Muscle layer of duodenum (tissue), 2 donors: ENCODE results near the gene HOXD12.

Experiments
- H3K27ac ChIP-seq: one replicate; pipeline ENCODE4 v1.7.0; 2013; ENCODE audit warnings: mild to moderate bottlenecking, low read length
- H3K27me3 ChIP-seq: one replicate; pipeline ENCODE4 v1.7.0; 2013; ENCODE audit warnings: low read depth, mild to moderate bottlenecking, control low read depth, low read length
- H3K36me3 ChIP-seq, 2 donors: one replicate each; pipeline ENCODE4 v1.7.0; 2013; ENCODE audit warnings: low read length in 2 of 2, control low read depth in 1 of 2, mild to moderate bottlenecking in 1 of 2; ENCODE audit not compliant: insufficient read depth in 2 of 2, control insufficient read depth in 1 of 2
- H3K4me1 ChIP-seq, 2 donors: one replicate each; pipeline ENCODE4 v1.7.0; 2013; ENCODE audit warnings: low read length in 2 of 2, mild to moderate bottlenecking in 2 of 2, control low read depth in 1 of 2, moderate library complexity in 1 of 2; ENCODE audit not compliant: insufficient read depth in 2 of 2, control insufficient read depth in 1 of 2
- H3K4me3 ChIP-seq, 2 donors: one replicate each; pipeline ENCODE4 v1.7.0; 2013; ENCODE audit warnings: low read length in 2 of 2, low read depth in 1 of 2, mild to moderate bottlenecking in 1 of 2
- H3K9me3 ChIP-seq, 2 donors: one replicate each; pipeline ENCODE4 v1.7.0; 2013; ENCODE audit warnings: low read length in 2 of 2, control low read depth in 1 of 2, mild to moderate bottlenecking in 1 of 2; ENCODE audit not compliant: control insufficient read depth in 1 of 2
- donor health status: healthy.

The HOXD12 gene

GRCh38 chr2:176120364-176121189 is 21.0 kb downstream of the HOXD12 start:
- peaks cover 0 to 2% of the 10 kb centered on the region in 2 donors for H3K9me3 ChIP-seq
- no peak overlapping the region for H3K27ac ChIP-seq
- H3K27me3 ChIP-seq = peaks cover 91% of the 10 kb centered on the region
- peaks cover 0 to 34% of the 10 kb centered on the region in 2 donors for H3K4me1 ChIP-seq
- no peaks in the 10 kb centered on the region for H3K36me3 ChIP-seq
- H3K4me3 ChIP-seq = no peak overlapping the region

- Histone ChIP-seq H3K27me3 (peaks cover 90% of the 10 kb centered on the region), H3K36me3 (no peaks in the 10 kb centered on the region), H3K9me3 (peaks cover 0 to 2% of the 10 kb centered on the region in 2 donors), H3K4me3 (peak overlapping the region in 1 of 2 donors; percentile 66), H3K27ac (no peak overlapping the region), H3K4me1 (peaks cover 0 to 27% of the 10 kb centered on the region in 2 donors)
Observed at GRCh38 chr2:176121190-176122051, 21.8 kb downstream of the HOXD12 start.

GRCh38 chr2:176122052-176122682 is 22.6 kb downstream of the HOXD12 start:
- H3K36me3 ChIP-seq = no peaks in the 10 kb centered on the region
- H3K27ac ChIP-seq = no peak overlapping the region
- H3K9me3 ChIP-seq = peaks cover 0 to 2% of the 10 kb centered on the region in 2 donors
- peaks cover 0 to 25% of the 10 kb centered on the region in 2 donors for H3K4me1 ChIP-seq
- peak overlapping the region; percentile 26 to 66 for H3K4me3 ChIP-seq
- H3K27me3 ChIP-seq = peaks cover 87% of the 10 kb centered on the region

GRCh38 chr2:176122683-176123410 is 23.3 kb downstream of the HOXD12 start, which contains the start of gene HOXD9:
Gene HOXD9 (plus strand): TSS chr2:176122719. CDS start chr2:176122769, 50 bp downstream.
- Histone ChIP-seq H3K36me3 (no peaks in the 10 kb centered on the region), H3K4me3 (peak within 1 kb of the TSS; percentile 26 to 66), H3K4me1 (peaks cover 0 to 25% of the 10 kb centered on the region in 2 donors), H3K9me3 (peaks cover 0 to 2% of the 10 kb centered on the region in 2 donors), H3K27ac (no peak within 1 kb of the TSS), H3K27me3 (peaks cover 88% of the 10 kb centered on the region)

- Histone ChIP-seq H3K27me3 (peaks cover 88% of the 10 kb centered on the region), H3K4me1 (peaks cover 0 to 25% of the 10 kb centered on the region in 2 donors), H3K9me3 (peaks cover 0 to 2% of the 10 kb centered on the region in 2 donors), H3K27ac (no peak overlapping the region), H3K36me3 (no peaks in the 10 kb centered on the region), H3K4me3 (peak overlapping the region; percentile 16 to 66)
Observed at GRCh38 chr2:176123411-176124109, 24.0 kb downstream of the HOXD12 start.

- Histone ChIP-seq H3K4me1 (peaks cover 0 to 33% of the 10 kb centered on the region in 2 donors), H3K27me3 (peaks cover 90% of the 10 kb centered on the region), H3K36me3 (no peaks in the 10 kb centered on the region), H3K27ac (no peak overlapping the region), H3K9me3 (no peaks in the 10 kb centered on the region), H3K4me3 (no peak overlapping the region)
Observed at GRCh38 chr2:176124110-176124946, 24.7 kb downstream of the HOXD12 start.

- H3K27ac ChIP-seq = no peak overlapping the region
- peaks cover 83% of the 10 kb centered on the region for H3K27me3 ChIP-seq
- H3K4me1 ChIP-seq = peaks cover 0 to 35% of the 10 kb centered on the region in 2 donors
- H3K4me3 ChIP-seq = no peak overlapping the region
- H3K36me3 ChIP-seq = no peaks in the 10 kb centered on the region
- H3K9me3 ChIP-seq = no peaks in the 10 kb centered on the region
Observed at GRCh38 chr2:176124947-176125771, 25.6 kb downstream of the HOXD12 start.

- no peaks in the 10 kb centered on the region for H3K9me3 ChIP-seq
- peaks cover 0 to 41% of the 10 kb centered on the region in 2 donors for H3K4me1 ChIP-seq
- no peak overlapping the region for H3K27ac ChIP-seq
- H3K27me3 ChIP-seq = peaks cover 80% of the 10 kb centered on the region
- no peak overlapping the region for H3K4me3 ChIP-seq
- H3K36me3 ChIP-seq = no peaks in the 10 kb centered on the region
Observed at GRCh38 chr2:176125772-176126054, 26.1 kb downstream of the HOXD12 start.
